Smooth muscle cell (in vitro differentiated cells): ENCODE results near the gene TRABD2A. TPM values are rescaled to one million over a fixed set of nuclear protein-coding genes. Genes with fewer than 3 reads are reported as not detected.

Experiments
- DNase-seq: peaks from one replicate; lab custom pipeline; 2025; ENCODE audit not compliant: unreplicated experiment; lab: John Stamatoyannopoulos, UW
- H2AFZ ChIP-seq: fragments of 200-600 bp; sonication (generic); 2 replicates; pipeline ENCODE4 v1.6.0; 2016; ENCODE audit warnings: antibody characterized with exemption, low read depth, mild to moderate bottlenecking
- H3F3A ChIP-seq: fragments of 200-600 bp; sonication (generic); 2 replicates; pipeline ENCODE4 v1.6.0; 2017; ENCODE audit warnings: antibody characterized with exemption, low read depth
- H3K27ac ChIP-seq: fragments of 200-600 bp; sonication (generic); 2 replicates; pipeline ENCODE4 v1.5.1; 2016; ENCODE audit warnings: low read depth, mild to moderate bottlenecking
- H3K27me3 ChIP-seq: fragments of 200-600 bp; sonication (generic); 2 replicates; pipeline ENCODE4 v1.6.1; 2016; ENCODE audit warnings: low read depth, mild to moderate bottlenecking
- H3K36me3 ChIP-seq: fragments of 200-600 bp; sonication (generic); 2 replicates; pipeline ENCODE4 v1.5.1; 2016; ENCODE audit warnings: low read depth
- H3K4me1 ChIP-seq: fragments of 200-600 bp; sonication (generic); 2 replicates; pipeline ENCODE4 v1.5.1; 2016; ENCODE audit warnings: low read depth
- H3K4me2 ChIP-seq: fragments of 200-600 bp; sonication (generic); 2 replicates; pipeline ENCODE4 v1.6.0; 2016; ENCODE audit warnings: mild to moderate bottlenecking
- H3K4me3 ChIP-seq: fragments of 200-600 bp; sonication (generic); 2 replicates; pipeline ENCODE4 v1.5.1; 2016; ENCODE audit warnings: mild to moderate bottlenecking
- H3K79me2 ChIP-seq: fragments of 200-600 bp; sonication (generic); 2 replicates; pipeline ENCODE4 v1.6.0; 2016; ENCODE audit warnings: low read depth, mild to moderate bottlenecking
- H3K9ac ChIP-seq: fragments of 200-600 bp; sonication (generic); 2 replicates; pipeline ENCODE4 v1.6.0; 2016; ENCODE audit warnings: low read depth
- H3K9me3 ChIP-seq: fragments of 200-600 bp; sonication (generic); replicated peaks from 2 replicates; pipeline ENCODE4 v1.5.1; 2016; ENCODE audit warnings: low read depth
- H4K20me1 ChIP-seq: fragments of 200-600 bp; sonication (generic); 2 replicates; pipeline ENCODE4 v1.6.0; 2016; ENCODE audit warnings: low read depth
- CTCF ChIP-seq: fragments of 200-600 bp; sonication (generic); IDR thresholded peaks from 2 replicates; pipeline ENCODE4 v1.5.1; 2017; ENCODE audit warnings: borderline replicate concordance, mild to moderate bottlenecking, antibody characterized with exemption; ENCODE audit not compliant: insufficient read depth, poor library complexity, severe bottlenecking
- WGBS: methylation state at CpG from one replicate; pipeline ENCODE4 v1.1.7; 2016; ENCODE audit warnings: low lambda C conversion rate; 5-methylcytosine and 5-hydroxymethylcytosine counted together
- polyA plus RNA-seq: library from polyadenylated mRNA; unstranded; fragments of >200 nt; fragmentation: Nextera tagmentation; extraction: Ambion mirVana; gene quantifications from 2 replicates; pipeline ENCODE4 v1.2.1, GENCODE V29; 2016
- total RNA-seq: library from RNA; depleted of rRNA; stranded (reverse); fragments of >200 nt; gene quantifications from 2 replicates; pipeline ENCODE4 v1.2.3, GENCODE V29; 2014

Gene TRABD2A
- total and polyA plus RNA-seq, 2 experiments from 2014 or later: 0.11 TPM; not detected in 1

- no peak overlapping the region for H3K4me2 ChIP-seq
- peaks cover 10% of the 10 kb centered on the region for H3K4me1 ChIP-seq
- TF ChIP-seq CTCF: no peak
- H3K9ac ChIP-seq: no peak overlapping the region
- 96% methylated on average over 4 of the region's 4 CpGs for WGBS
- H3K79me2 ChIP-seq: peaks cover 14% of the 10 kb centered on the region
- H3K9me3 ChIP-seq: no peaks in the 10 kb centered on the region
- H3F3A ChIP-seq: peaks cover 21% of the 10 kb centered on the region
- no peaks in the 10 kb centered on the region for H3K27me3 ChIP-seq
- DNase-seq: no peak
- no peak overlapping the region for H2AFZ ChIP-seq
- no peak overlapping the region for H3K4me3 ChIP-seq
- H3K27ac ChIP-seq: no peak overlapping the region
- no peaks in the 10 kb centered on the region for H3K36me3 ChIP-seq
- H4K20me1 ChIP-seq: peaks cover 20% of the 10 kb centered on the region
Observed at GRCh38 chr2:84902526-84902925, 21.6 kb upstream of the TRABD2A start.

- peaks cover 17% of the 10 kb centered on the region for H3F3A ChIP-seq
- no peak overlapping the region for H3K9ac ChIP-seq
- DNase-seq: no peak
- no peak overlapping the region for H3K4me2 ChIP-seq
- peaks cover 7% of the 10 kb centered on the region for H3K4me1 ChIP-seq
- WGBS: 39% methylated on average over 2 of the region's 2 CpGs
- no peaks in the 10 kb centered on the region for H3K27me3 ChIP-seq
- H3K36me3 ChIP-seq: no peaks in the 10 kb centered on the region
- TF ChIP-seq CTCF: no peak
- peak overlapping the region; percentile 42 for H3K27ac ChIP-seq
- no peak overlapping the region for H3K4me3 ChIP-seq
- H3K79me2 ChIP-seq: peaks cover 12% of the 10 kb centered on the region
- no peaks in the 10 kb centered on the region for H3K9me3 ChIP-seq
- peaks cover 11% of the 10 kb centered on the region for H4K20me1 ChIP-seq
- no peak overlapping the region for H2AFZ ChIP-seq
Observed at GRCh38 chr2:84901593-84902120, 20.8 kb upstream of the TRABD2A start.

- Histone ChIP-seq H3K36me3 (no peaks in the 10 kb centered on the region), H3K79me2 (peaks cover 5% of the 10 kb centered on the region), H3K4me2 (no peak overlapping the region), H3K9ac (no peak overlapping the region), H3K27me3 (no peaks in the 10 kb centered on the region), H3K27ac (peak overlapping the region; percentile 42), H3K4me1 (peaks cover 7% of the 10 kb centered on the region), H3K4me3 (no peak overlapping the region), H2AFZ (no peak overlapping the region), H4K20me1 (peaks cover 5% of the 10 kb centered on the region), H3F3A (peaks cover 14% of the 10 kb centered on the region), H3K9me3 (no peaks in the 10 kb centered on the region)
- DNase-seq: no peak
- TF ChIP-seq CTCF: no peak
- WGBS: 94% methylated on average over 1 of the region's 1 CpG
Observed at GRCh38 chr2:84900971-84901370, 20.1 kb upstream of the TRABD2A start.
